GM19438 (cell line): ENCODE measurements around the gene SLC5A6.
"Not testable (repeated sequence)": the region's sequence is repeated elsewhere in the genome, so short reads cannot be mapped to it uniquely, and the experiment has no call there.

Experiments
- ATAC-seq: cut with Tn5 transposase; IDR thresholded peaks from one replicate; pipeline ENCODE4 v1.9.1; 2021; ENCODE audit warnings: low read depth; ENCODE audit not compliant: unreplicated experiment

SLC5A6 gene

DNA sequence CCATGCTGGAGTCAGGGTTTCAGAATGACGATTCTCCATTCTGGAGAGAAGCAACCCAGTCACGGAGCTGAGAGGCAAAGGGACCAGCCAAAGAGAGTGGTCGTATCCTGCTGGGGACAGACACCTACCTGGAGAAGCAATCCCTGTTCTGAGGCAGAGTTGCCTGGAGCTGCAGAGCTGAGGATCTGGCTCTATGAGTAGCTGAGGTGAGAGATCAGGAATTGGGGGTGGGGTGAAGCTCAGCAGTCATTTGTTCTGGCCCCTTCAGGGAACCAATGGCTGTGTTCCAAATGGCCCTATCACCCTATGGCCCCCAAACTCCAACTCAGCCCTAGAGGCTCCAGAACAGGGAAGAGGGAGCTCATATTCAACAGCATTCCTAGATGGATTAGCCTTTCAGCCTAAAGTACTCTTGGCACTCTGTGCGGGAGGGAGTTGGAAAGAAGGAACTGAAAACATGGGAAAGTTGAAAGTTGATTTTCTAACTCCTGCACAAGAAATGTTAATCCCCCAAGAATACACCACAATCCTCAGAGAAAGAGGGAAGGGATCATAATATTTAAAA lies 3.5 kb downstream of the SLC5A6 start:
- ATAC-seq, result no peak

DNA sequence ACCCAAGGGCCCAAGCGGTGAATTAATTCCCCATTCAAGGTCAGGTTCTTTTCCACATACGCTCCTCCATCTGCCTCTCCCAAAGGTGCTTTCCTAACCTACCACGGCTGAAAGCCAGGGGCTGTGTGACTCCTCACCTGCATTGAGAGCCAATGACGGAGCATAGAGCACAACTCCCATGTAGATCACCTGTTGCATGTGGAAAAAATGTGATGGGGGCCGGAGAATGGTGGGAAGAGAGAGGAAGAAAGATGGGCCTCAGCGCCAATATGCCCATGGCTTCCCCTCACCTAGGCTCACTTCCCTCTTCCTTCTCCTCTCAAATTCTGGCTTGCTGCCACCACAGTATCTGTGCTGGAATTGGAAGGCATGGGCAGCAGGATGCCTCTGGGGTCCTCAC lies 5.7 kb downstream of the SLC5A6 start:
- ATAC-seq, result no peak

DNA sequence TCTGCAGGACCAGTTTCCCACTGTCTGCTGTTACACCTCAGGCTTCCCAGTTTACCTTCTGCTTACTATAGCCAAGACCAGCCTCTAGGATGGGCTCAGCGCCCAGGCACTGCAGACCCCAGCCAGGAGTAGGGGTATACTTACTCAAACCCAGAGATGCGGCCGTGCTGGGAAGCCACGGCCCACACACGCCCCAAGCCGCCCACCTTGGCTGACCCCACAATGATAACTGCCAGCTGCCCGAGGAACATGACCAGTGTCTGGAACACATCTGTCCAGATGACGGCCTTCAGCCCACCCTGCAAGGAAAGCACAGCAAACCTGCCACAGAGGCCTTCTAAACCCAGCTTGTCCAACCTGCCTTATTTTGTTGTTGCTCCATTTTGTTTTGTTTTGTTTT lies 6.9 kb downstream of the SLC5A6 start:
- no peak for ATAC-seq

GRCh38 chr2:27204566-27204965 lies 7.5 kb downstream of the SLC5A6 start:
- ATAC-seq, result no peak

- no peak for ATAC-seq
Measured at GRCh38 chr2:27203741-27204140, 8.3 kb downstream of the SLC5A6 start.

DNA sequence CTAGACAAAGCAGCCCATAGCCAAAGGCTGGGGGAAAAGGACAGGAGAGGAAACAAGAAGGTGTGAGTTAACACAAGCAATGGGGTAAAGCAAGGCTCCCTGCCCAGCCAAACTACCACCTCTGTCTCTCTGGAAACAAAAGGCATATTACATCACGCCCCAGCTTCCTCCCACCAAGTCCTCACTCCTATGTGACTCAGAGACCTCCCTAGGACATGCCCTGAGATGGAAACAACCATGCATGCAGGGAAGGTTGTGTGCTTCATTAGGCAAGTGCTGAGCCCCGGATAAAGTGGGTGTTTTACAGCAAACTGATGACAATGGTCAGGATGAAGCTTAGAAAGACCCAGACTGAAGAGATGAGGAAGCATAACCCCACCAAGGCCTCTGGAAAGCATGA lies 9.2 kb downstream of the SLC5A6 start:
- no peak for ATAC-seq

DNA sequence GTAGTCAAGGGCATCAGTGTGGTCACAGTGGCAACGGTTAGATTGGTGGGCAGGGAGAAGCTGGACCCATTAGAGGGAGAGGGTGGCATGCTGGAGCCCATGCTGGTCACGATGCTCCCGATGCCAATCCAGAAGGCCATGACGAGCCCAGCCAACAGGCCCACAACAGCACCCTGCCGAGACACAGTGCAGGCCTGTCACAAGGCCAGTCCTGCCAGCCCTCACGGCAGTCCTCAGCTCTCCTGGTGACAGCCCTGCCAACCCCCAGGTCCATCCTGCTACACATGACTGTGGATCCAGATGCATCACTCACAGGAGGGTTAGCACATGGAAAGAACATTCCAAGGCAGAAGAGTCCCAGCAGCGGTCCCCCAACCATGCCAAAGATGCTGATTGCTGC lies 10.4 kb downstream of the SLC5A6 start:
- no peak for ATAC-seq

DNA sequence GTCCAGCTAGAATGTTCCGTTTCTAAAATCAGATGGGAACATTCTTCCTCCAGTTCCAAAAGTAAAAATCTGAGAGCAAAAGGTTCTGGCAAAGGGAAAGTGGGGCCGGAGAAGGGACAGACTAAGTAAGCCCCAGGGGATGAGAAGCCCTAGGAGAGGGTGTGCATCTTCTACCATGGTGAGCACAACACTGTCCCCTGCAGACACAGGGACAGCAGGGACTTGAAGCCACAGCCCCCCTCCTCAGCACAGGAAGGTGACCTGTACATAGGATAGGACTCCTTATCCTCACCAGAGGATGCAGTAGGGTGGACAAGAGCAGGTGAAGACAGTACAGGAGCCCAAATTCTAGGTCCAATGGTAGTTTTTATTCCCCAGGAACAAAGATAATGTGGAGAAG lies 12.8 kb downstream of the SLC5A6 start:
- no peak for ATAC-seq

DNA sequence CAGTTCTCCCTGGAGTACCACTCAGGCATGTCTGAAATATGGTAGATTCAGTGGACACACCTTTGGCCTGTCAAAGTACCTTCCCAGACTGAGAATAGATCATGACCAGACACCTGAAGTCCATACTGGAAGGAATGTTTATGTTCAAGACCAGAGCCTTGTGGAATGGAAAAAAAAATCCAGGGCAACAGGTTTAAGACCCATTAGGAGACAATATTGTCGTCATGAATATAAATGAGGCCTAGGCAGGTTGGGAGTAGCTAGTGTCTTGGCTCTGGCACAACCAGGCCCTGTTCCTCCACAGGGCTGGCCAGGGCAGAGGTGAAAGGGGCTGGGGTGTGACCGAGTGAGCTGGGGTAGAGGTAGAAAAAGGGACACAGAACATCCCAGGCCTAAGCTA lies 13.4 kb downstream of the SLC5A6 start:
- ATAC-seq, result no peak

DNA sequence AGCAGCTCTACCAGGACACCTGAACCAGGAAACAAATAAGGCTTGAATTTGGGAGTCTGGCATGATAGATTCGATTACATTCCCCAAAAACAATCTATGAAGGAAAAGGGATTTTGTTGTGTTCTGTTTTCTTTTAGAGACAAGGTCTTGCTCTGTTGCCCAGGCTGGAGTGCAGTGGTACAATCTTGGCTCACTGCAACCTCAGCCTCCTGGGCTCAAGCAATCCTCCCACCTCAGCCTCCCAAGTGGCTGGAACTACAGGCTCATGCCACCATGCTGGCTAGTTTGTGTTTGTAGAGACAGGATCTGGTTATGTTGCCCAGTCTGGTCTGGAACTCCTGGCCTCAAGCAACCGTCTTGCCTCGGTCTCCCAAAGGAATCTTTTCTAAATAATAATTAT lies 14.0 kb downstream of the SLC5A6 start:
- ATAC-seq, result not testable (repeated sequence)

DNA sequence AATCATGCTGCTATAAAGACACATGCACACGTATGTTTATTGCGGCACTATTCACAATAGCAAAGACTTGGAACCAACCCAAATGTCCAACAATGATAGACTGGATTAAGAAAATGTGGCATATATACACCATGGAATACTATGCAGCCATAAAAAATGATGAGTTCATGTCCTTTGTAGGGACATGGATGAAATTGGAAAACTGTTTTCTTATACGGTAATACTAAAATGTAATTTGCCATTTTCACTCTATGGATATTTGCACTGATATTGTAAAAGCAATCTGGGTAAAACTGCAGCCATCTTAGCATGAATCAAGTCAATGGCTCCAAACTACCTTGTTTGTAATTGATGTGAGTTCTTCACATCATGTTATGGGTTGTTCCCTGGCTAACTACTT lies 16.3 kb downstream of the SLC5A6 start:
- ATAC-seq, result not testable (repeated sequence)

DNA sequence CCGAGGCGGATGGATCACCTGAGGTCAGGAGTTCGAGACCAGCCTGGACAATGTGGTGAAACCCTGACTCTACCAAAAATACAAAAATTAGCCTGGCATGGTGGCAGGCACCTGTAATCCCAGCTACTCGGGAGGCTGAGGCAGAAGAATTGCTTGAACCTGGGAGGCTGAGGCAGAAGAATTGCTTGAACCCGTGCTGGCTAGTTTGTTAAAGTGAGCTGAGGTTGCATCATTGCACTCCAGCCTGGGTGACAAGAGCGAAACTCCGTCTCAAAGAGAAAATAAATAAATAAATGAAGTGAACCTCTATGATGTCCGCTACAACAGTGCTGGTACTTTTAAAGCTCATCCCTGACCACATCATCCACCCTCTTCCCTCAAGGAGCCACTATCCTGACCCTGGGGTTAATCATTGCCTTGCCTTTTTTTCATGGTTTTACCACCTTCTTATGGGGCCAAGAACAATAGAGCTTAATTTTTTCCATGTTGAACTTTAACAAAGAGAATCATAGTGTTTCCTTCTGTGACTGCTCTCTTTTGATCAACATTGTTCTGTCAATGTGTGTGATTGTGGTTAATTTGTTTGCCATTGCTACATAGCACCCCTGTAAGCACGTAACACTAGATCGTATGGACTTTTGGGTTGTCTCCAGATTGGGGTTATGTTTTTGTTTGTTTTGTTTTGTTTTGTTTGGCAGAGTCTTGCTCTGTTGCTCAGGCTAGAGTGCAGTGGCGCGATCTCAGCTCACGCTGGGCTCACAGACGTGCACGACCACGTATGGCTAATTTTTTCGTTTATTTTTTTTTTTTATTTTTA lies 17.3 kb downstream of the SLC5A6 start:
- no peak for ATAC-seq

DNA sequence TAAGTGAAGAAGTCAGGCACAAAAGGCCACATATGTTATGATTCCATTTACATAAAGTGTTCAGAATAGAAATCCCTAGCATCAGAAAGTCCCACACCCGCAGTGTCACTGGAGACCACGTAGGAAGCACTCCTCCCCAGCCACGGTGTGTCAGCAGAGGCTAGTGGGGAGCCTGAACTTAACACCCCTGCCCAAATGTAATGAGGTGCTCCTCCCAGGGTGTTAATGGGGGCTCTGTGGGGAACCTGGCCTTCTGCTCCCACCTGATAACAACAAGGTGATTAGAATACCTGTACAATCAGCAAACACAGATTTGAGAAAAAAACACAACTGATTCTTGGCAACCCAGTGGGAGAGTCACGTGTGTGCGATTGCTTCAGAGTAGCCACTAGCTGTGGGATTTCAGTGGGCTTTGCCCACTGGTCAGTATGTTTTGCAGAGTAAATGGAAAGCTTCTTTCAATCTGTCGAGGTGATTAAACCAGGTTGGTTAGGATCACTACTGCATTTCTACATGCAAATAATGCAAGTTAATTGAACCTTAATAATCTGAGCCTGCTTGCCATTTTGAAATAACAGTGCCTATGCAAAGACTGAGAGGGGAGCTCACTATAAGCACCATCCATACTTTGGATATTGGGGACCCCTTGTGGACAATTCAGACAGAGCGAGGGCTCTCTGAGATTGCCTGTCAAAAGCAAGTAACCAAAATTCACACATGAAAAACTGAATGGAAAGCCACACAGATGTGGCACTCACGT lies 20.8 kb downstream of the SLC5A6 start:
- ATAC-seq, result no peak

- ATAC-seq, result no peak
Measured at GRCh38 chr2:27189989-27190388, 22.1 kb downstream of the SLC5A6 start.

DNA sequence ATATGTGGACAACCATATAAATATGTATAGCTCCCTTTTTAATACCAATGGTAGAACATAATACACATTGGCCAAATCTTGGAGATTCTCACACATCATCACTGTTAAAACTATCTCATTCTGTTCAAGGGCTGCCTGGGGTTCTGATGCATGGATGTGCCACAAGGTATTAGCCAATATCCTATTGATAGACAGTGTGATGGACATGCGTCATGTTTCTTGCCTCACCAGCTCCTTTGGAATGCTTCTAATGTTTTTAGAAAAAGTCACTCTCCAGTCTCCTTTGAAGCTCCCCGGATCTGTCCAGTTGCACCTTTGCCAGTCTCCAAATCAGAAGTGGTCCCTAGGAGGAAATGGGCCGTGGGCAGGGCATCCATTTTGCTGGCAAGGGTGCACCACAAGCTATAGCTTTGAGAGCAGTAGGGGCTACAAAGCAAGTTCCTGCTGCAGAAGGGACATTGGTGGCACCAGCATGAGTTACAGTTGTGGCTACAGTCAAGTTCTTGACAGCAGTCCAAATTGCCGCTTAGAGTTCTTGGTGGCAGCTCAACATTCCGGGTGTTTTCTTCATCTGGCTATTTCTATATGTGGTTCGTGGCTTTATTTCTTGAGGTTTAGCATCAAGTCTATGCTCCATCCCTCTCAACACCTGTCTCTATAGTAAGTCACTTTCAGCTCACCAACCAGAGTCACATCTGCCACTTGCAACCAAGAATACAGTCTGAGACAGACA lies 25.3 kb downstream of the SLC5A6 start:
- no peak for ATAC-seq

- no peak for ATAC-seq
Measured at GRCh38 chr2:27185331-27186026, 26.6 kb downstream of the SLC5A6 start.

- ATAC-seq, result no peak
Measured at GRCh38 chr2:27184115-27184514, 28.0 kb downstream of the SLC5A6 start.

DNA sequence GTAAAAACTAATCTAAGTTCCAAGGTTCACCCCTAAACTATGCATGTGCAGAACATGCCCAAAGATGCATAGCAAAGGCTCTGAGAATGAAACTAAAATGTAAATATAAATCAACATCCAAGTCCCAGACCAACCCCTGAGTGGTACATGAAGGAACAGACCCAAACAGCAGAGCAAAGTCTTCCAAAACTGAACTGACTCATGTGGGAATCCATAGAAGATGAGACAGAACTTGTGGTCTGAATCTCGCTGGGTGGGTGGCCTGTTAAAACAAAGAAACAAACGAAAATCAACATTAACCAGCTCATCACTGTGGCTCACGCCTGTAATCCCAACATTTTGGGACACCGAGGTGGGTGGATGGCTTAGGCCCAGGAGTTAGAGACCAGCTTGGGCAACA lies 29.7 kb downstream of the SLC5A6 start:
- no peak for ATAC-seq

GRCh38 chr2:27179344-27180000 lies 32.6 kb downstream of the SLC5A6 start:
- ATAC-seq, result no peak

DNA sequence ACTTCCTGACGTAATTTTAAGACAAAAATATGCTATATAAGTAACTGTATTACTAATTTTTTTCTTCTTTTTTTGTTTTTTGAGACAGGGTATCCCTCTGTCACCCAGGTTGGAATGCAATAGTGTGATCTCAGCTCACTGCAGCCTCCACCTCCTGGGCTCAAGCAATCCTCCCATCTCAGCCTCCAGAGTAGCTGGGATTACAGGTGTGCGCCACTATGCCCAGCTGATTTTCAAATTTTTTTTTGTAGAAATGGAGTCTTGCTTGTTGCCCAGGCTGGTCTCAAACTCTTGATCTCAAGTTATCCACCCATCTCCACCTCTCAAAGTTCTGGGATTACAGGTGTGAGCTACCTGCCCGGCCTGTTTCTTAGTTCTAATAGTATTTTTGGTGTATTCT lies 33.6 kb downstream of the SLC5A6 start:
- ATAC-seq, result no peak
